WERI-Rb-1 (cell line): ENCODE measurements around the gene SRRM2.

ENCODE experiments used
- DNase-seq: peaks from one replicate; pipeline ENCODE4 v3.0.0-alpha.2; 2020
- H3K27ac ChIP-seq: fragments of 250-450 bp; sonication (Bioruptor Pico); 2 replicates; pipeline ENCODE4 v1.5.1; 2020; ENCODE audit warnings: mild to moderate bottlenecking, moderate library complexity
- H3K27me3 ChIP-seq: fragments of 250-450 bp; sonication (Bioruptor Pico); 2 replicates; pipeline ENCODE4 v1.5.1; 2021; ENCODE audit warnings: mild to moderate bottlenecking, low read depth, moderate library complexity; ENCODE audit not compliant: insufficient read depth, severe bottlenecking
- H3K36me3 ChIP-seq: fragments of 250-450 bp; sonication (Bioruptor Pico); 2 replicates; pipeline ENCODE4 v1.5.1; 2020; ENCODE audit warnings: mild to moderate bottlenecking, moderate library complexity
- H3K4me3 ChIP-seq: 2 replicates; pipeline ENCODE4 v1.5.1; 2011; ENCODE audit warnings: low read depth, mild to moderate bottlenecking, control low read depth, low read length
- H3K9me3 ChIP-seq: fragments of 250-450 bp; sonication (Bioruptor Pico); 2 replicates; pipeline ENCODE4 v1.5.1; 2021; ENCODE audit warnings: mild to moderate bottlenecking, moderate library complexity; ENCODE audit not compliant: severe bottlenecking
- TF ChIP-seq, protein P1 (sequence below): IDR thresholded peaks from 2 replicates; pipeline ENCODE4 v1.5.1; 2011; ENCODE audit warnings: low read depth, mild to moderate bottlenecking, control low read depth, inconsistent platforms, low read length

Gene SRRM2

GRCh38 chr16:2790631-2791030, 38.2 kb downstream of the SRRM2 start:
- no peaks in the 10 kb centered on the region for H3K36me3 ChIP-seq
- no peak overlapping the region for H3K4me3 ChIP-seq
- peak; percentile 3 for DNase-seq
- H3K9me3 ChIP-seq, result no peaks in the 10 kb centered on the region
- TF ChIP-seq, protein P1, sequence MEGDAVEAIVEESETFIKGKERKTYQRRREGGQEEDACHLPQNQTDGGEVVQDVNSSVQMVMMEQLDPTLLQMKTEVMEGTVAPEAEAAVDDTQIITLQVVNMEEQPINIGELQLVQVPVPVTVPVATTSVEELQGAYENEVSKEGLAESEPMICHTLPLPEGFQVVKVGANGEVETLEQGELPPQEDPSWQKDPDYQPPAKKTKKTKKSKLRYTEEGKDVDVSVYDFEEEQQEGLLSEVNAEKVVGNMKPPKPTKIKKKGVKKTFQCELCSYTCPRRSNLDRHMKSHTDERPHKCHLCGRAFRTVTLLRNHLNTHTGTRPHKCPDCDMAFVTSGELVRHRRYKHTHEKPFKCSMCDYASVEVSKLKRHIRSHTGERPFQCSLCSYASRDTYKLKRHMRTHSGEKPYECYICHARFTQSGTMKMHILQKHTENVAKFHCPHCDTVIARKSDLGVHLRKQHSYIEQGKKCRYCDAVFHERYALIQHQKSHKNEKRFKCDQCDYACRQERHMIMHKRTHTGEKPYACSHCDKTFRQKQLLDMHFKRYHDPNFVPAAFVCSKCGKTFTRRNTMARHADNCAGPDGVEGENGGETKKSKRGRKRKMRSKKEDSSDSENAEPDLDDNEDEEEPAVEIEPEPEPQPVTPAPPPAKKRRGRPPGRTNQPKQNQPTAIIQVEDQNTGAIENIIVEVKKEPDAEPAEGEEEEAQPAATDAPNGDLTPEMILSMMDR, result no peak
- H3K27ac ChIP-seq, result no peak overlapping the region
- no peaks in the 10 kb centered on the region for H3K27me3 ChIP-seq

DNA sequence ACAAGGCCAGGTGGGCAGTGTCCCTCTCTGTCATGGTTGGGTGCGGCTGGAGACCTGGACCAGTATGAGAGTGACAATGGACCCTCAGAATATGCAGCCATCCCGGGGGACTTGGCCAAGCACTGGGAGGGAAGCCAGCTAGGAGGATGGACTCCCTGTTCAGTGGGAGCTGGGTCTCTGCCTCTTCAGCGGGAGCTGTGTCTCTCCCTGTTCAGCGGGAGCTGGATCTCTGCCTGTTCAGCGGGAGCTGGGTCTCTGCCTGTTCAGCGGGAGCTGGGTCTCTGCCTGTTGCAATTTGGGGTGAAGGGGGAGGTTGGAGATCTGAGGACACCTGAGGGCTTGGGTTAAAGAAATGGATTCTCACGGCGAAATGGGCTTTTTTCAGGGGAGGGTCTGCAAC, 38.7 kb downstream of the SRRM2 start:
- Histone ChIP-seq H3K4me3 (no peak overlapping the region), H3K9me3 (no peaks in the 10 kb centered on the region), H3K27ac (no peak overlapping the region), H3K27me3 (no peaks in the 10 kb centered on the region), H3K36me3 (no peaks in the 10 kb centered on the region)
- no peak for DNase-seq
- TF ChIP-seq, protein P1, result no peak

GRCh38 chr16:2792940-2793339, 40.5 kb downstream of the SRRM2 start:
- DNase-seq, result no peak

DNA sequence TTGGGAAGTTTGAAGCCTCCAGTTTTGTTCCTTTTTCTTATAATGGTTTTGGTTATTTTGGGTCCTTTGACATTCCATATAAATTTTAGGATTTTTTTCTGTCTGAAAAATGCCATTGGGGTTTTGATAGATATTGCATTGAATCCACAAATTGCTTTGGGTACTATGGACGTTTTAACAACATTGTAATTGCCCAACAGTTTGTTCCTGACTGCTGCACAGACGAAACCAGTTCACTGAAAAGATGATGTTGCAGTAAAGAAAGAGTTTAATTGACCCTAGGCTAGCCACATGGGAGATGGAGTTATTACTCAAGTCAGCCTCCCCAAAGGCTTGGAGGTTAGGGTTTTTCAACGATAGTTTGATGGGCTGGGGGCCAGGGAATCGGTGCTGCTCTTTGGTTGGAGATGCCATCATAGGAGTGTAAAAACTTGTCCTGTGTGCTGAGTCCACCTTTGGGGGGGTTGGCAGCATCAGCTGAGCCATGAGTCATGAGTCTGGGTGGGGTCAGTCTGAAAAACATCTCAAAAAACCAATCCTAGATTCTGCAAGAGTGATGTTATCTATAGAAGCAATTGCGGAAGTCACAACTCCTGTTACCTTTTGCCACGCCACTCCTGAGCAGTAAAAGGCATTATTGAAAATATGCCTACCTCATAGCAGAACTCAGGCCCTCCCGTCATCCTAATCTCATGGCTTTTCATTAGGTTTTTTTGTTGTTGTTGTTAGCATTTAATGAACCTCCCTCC, 43.1 kb downstream of the SRRM2 start:
- Histone ChIP-seq H3K36me3 (no peaks in the 10 kb centered on the region), H3K4me3 (no peak overlapping the region), H3K9me3 (no peaks in the 10 kb centered on the region), H3K27ac (no peak overlapping the region), H3K27me3 (no peaks in the 10 kb centered on the region)
- DNase-seq, result no peak
- TF ChIP-seq, protein P1, result no peak

More at GRCh38 chr16:2792940-2793339, 40.5 kb downstream of the SRRM2 start:
- TF ChIP-seq, protein P1, result no peak
- Histone ChIP-seq H3K9me3 (no peaks in the 10 kb centered on the region), H3K4me3 (no peak overlapping the region), H3K36me3 (no peaks in the 10 kb centered on the region), H3K27me3 (no peaks in the 10 kb centered on the region), H3K27ac (no peak overlapping the region)

GRCh38 chr16:2798723-2799204, 46.3 kb downstream of the SRRM2 start:
- Histone ChIP-seq H3K36me3 (no peaks in the 10 kb centered on the region), H3K4me3 (no peak overlapping the region), H3K27me3 (no peaks in the 10 kb centered on the region), H3K9me3 (peaks cover 3% of the 10 kb centered on the region), H3K27ac (no peak overlapping the region)
- DNase-seq, result no peak
- TF ChIP-seq, protein P1, result no peak
